ENCODE results near the gene ZFP62.

DNA sequence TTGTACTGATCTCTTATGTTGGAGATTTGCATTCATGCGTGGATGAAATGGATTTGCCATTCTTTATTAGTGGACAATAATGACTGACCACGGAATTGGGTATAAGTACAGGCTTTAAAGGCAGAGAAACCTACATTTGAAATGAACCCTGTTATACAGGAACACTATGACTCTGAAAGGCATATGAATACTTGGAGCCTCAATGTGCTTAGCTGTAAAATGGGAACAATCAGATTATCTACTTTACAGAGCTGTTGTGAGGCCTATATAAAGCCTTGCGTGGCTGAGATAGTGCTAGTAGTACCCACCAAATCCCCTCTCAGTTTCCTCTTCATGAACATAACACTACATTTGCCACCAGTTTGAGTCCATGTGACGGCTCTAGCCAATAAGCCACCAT, 39.5 kb downstream of the ZFP62 start:
- no peak for TF ChIP-seq GATA3 (IDR thresholded peaks at IDR 0.05; ENCODE audit: low read depth, low read length)
- TF ChIP-seq GATA2 (IDR thresholded peaks at IDR 0.05; ENCODE audit: low read depth, low read length), result no peak
